DOHH2 (cell line): ENCODE results near the gene DHX30.

Experiments
- CTCF ChIP-seq: fragments of 200-600 bp; sonication (generic); IDR thresholded peaks from one replicate; pipeline ENCODE4 v1.5.1; 2014; ENCODE audit warnings: antibody characterized with exemption, mild to moderate bottlenecking, low read depth, low read length; ENCODE audit not compliant: poor library complexity, severe bottlenecking
- EZH2phosphoT487 ChIP-seq: fragments of 200-600 bp; sonication (generic); IDR thresholded peaks from 2 replicates; pipeline ENCODE4 v1.6.1; 2017; ENCODE audit warnings: borderline replicate concordance, mild to moderate bottlenecking, antibody characterized with exemption, low read length, moderate library complexity, mixed read lengths

GRCh38 chr3:47813551-47814177, 10.7 kb downstream of the DHX30 start:
- no peak for TF ChIP-seq CTCF
- TF ChIP-seq EZH2phosphoT487 = no peak
